ENCODE measurements around the gene CTSE. TPM values are rescaled to one million over a fixed set of nuclear protein-coding genes. Genes with fewer than 3 reads are reported as not detected.

CTSE gene
- total RNA-seq, 2 donors from 2014 or later, result 0.15 to 0.42 TPM

DNA sequence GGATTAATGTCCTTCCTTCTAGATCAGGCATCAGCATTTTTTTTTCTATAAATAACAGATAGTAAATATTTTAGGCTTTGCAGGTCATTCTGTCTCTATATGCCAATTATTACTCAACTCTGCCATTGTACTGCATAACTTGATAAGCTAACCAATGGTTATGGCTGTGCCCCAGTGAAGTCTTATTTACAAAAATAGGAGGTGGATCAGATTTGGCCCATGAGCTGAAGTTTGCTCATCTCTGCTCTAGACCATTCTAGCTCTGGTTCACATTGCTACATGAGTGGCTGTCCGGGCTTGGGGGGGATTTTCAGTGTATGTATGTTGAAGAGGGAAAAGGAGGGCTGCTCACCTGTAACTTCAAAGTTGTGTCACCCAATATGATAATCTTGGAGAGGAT, 30.6 kb downstream of the CTSE start:
- Histone ChIP-seq H3K9ac (ENCODE audit: extremely low read depth, low read length, poor library complexity, severe bottlenecking) (no peak overlapping the region), H3K9me3 (ENCODE audit: control insufficient read depth, low read length) (no peaks in the 10 kb centered on the region), H3K27ac (ENCODE audit: low read depth, low read length) (no peak overlapping the region), H3K4me1 (ENCODE audit: control insufficient read depth, insufficient read depth, low read length) (no peaks in the 10 kb centered on the region), H3K36me3 (ENCODE audit: control insufficient read depth, insufficient read depth, low read length) (no peaks in the 10 kb centered on the region), H3K27me3 (ENCODE audit: control insufficient read depth, insufficient read depth, low read length, poor library complexity, severe bottlenecking) (no peaks in the 10 kb centered on the region), H3K4me3 (ENCODE audit: low read length) (no peak overlapping the region)
- Mint-ChIP-seq H3K4me3 (no peak overlapping the region), H3K4me1 (peaks cover 6% of the 10 kb centered on the region), H3K36me3 (ENCODE audit: low read depth) (no peaks in the 10 kb centered on the region), H3K9me3 (no peaks in the 10 kb centered on the region), H3K27ac (no peak overlapping the region), H3K27me3 (ENCODE audit: insufficient read depth) (peaks cover 29% of the 10 kb centered on the region)
- WGBS, 2 experiments (ENCODE audit: insufficient coverage in 1 of 2, insufficient read length in 1 of 2), result 90 to 100% methylated on average over 1 of the region's 1 CpG
- TF ChIP-seq, protein P1, sequence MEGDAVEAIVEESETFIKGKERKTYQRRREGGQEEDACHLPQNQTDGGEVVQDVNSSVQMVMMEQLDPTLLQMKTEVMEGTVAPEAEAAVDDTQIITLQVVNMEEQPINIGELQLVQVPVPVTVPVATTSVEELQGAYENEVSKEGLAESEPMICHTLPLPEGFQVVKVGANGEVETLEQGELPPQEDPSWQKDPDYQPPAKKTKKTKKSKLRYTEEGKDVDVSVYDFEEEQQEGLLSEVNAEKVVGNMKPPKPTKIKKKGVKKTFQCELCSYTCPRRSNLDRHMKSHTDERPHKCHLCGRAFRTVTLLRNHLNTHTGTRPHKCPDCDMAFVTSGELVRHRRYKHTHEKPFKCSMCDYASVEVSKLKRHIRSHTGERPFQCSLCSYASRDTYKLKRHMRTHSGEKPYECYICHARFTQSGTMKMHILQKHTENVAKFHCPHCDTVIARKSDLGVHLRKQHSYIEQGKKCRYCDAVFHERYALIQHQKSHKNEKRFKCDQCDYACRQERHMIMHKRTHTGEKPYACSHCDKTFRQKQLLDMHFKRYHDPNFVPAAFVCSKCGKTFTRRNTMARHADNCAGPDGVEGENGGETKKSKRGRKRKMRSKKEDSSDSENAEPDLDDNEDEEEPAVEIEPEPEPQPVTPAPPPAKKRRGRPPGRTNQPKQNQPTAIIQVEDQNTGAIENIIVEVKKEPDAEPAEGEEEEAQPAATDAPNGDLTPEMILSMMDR (conservative IDR thresholded peaks at IDR 0.05), result no peak
- no peak for DNase-seq

DNA sequence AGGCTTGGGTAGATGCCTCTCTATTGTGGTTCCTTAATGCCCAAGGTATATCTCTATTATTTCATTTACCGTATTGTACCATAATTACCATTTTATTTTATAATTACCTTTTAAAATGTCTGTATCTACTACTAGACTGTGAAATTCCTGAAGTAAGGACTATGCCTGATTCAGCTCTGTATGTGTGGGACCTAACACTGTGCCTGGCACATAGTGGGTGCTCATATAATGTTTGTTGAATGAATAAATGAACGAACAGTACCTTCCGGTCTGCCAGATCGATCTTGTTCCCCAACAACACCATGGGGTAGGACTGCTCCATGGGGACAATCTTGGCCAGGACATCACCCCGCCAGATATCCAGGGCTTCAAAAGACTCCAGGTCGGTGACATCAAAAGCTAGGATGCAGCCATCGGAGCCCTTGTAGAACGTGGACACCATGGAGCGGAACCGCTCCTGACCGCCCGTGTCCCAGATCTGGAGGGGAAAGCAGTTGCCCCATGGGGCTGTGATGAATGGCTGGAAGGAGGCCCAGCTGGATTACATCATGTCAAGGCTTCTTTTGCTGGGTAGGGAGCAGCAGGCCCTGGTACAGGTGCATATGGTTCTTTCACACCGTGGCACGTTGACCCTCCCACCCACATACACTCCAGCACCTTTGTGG, 31.3 kb downstream of the CTSE start:
- H3K9me3 ChIP-seq (ENCODE audit: control insufficient read depth, low read length), result no peaks in the 10 kb centered on the region
- no peak overlapping the region for H3K4me3 ChIP-seq (ENCODE audit: low read length)
- H3K36me3 ChIP-seq (ENCODE audit: control insufficient read depth, insufficient read depth, low read length), result no peaks in the 10 kb centered on the region
- TF ChIP-seq, protein P1 (conservative IDR thresholded peaks at IDR 0.05), result no peak
- H3K36me3 Mint-ChIP-seq (ENCODE audit: low read depth), result no peaks in the 10 kb centered on the region
- H3K4me1 Mint-ChIP-seq, result peaks cover 6% of the 10 kb centered on the region
- H3K4me1 ChIP-seq (ENCODE audit: control insufficient read depth, insufficient read depth, low read length), result no peaks in the 10 kb centered on the region
- H3K27me3 ChIP-seq (ENCODE audit: control insufficient read depth, insufficient read depth, low read length, poor library complexity, severe bottlenecking), result no peaks in the 10 kb centered on the region
- WGBS, 2 experiments (ENCODE audit: insufficient coverage in 1 of 2, insufficient read length in 1 of 2), result 92 to 95% methylated on average over 12 to 13 of the region's 14 CpGs
- H3K27me3 Mint-ChIP-seq (ENCODE audit: insufficient read depth), result peaks cover 24% of the 10 kb centered on the region
- H3K9ac ChIP-seq (ENCODE audit: extremely low read depth, low read length, poor library complexity, severe bottlenecking), result no peak overlapping the region
- H3K27ac Mint-ChIP-seq, result no peak overlapping the region
- H3K9me3 Mint-ChIP-seq, result no peaks in the 10 kb centered on the region
- DNase-seq, result no peak
- no peak overlapping the region for H3K4me3 Mint-ChIP-seq
- H3K27ac ChIP-seq (ENCODE audit: low read depth, low read length), result no peak overlapping the region

DNA sequence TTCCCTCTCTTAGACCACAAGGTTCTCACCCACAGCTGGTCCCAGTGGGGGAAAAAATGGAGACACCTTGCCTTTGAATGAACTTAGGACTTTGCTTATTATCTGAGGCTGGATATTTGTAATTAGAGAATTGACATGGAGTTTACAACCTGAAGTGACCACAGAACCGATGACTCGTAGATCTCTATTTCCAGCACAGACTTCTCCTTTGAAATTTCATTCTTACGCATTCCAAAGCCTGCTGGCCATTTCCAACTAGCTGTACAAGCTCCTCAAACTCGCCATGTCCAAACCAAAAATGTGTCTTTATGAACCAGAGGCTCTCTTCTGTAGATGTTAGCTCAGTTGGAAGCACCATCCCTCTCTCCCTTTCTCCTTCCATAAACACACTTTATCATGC, 32.5 kb downstream of the CTSE start:
- Mint-ChIP-seq H3K36me3 (ENCODE audit: low read depth) (no peaks in the 10 kb centered on the region), H3K27me3 (ENCODE audit: insufficient read depth) (peaks cover 17% of the 10 kb centered on the region), H3K9me3 (no peaks in the 10 kb centered on the region), H3K4me3 (no peak overlapping the region), H3K27ac (no peak overlapping the region), H3K4me1 (peaks cover 6% of the 10 kb centered on the region)
- no peaks in the 10 kb centered on the region for H3K4me1 ChIP-seq (ENCODE audit: control insufficient read depth, insufficient read depth, low read length)
- TF ChIP-seq, protein P1 (conservative IDR thresholded peaks at IDR 0.05), result no peak
- no peak overlapping the region for H3K9ac ChIP-seq (ENCODE audit: extremely low read depth, low read length, poor library complexity, severe bottlenecking)
- no peaks in the 10 kb centered on the region for H3K36me3 ChIP-seq (ENCODE audit: control insufficient read depth, insufficient read depth, low read length)
- no peaks in the 10 kb centered on the region for H3K9me3 ChIP-seq (ENCODE audit: control insufficient read depth, low read length)
- DNase-seq, result no peak
- no peak overlapping the region for H3K4me3 ChIP-seq (ENCODE audit: low read length)
- H3K27me3 ChIP-seq (ENCODE audit: control insufficient read depth, insufficient read depth, low read length, poor library complexity, severe bottlenecking), result no peaks in the 10 kb centered on the region
- no peak overlapping the region for H3K27ac ChIP-seq (ENCODE audit: low read depth, low read length)
- 89 to 94% methylated on average over 4 of the region's 4 CpGs for WGBS, 2 experiments (ENCODE audit: insufficient coverage in 1 of 2, insufficient read length in 1 of 2)
